ENCODE measurements around the gene TUBA8.

DNA sequence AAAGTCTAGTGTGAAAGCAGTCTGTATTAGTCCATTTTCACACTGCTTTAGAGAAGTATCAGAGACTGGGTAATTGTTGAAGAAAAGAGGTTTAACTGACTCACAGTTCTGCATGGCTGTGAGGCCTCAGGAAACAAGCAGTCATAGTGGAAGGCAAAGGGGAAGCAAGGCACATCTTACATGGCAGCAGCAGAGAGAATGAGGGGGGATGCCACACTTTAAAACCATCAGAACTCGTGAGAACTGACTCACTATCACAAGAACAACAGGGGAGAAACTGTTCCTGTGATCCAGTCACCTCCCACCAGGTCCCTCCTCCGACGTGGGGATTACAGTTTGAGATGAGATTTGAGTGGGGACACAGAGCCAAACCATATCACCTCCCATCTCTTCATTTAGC, 13.8 kb upstream of the TUBA8 start:
- TF ChIP-seq CTCF (IDR thresholded peaks at IDR 0.05; ENCODE audit: insufficient read depth, low read length, poor library complexity, severe bottlenecking) (no peak), EZH2phosphoT487 (conservative IDR thresholded peaks at IDR 0.05; ENCODE audit: low read length) (no peak)
